GM12892 (cell line): ENCODE measurements around the gene MALRD1.

Experiments
- POLR2A ChIP-seq: IDR thresholded peaks from 2 replicates; pipeline ENCODE4 v1.6.1; 2011; ENCODE audit warnings: low read depth, low read length, control low read depth
- POLR2AphosphoS5 ChIP-seq: IDR thresholded peaks from 2 replicates; pipeline ENCODE4 v1.6.1; 2011; ENCODE audit warnings: low read depth, low read length, control low read depth
- TAF1 ChIP-seq: IDR thresholded peaks from 2 replicates; pipeline ENCODE4 v1.6.1; 2011; ENCODE audit warnings: low read depth, mild to moderate bottlenecking, control low read depth, low read length, borderline replicate concordance

GRCh38 chr10:19048891-19049290, 290 bp downstream of the MALRD1 start:
- TF ChIP-seq POLR2AphosphoS5 (no peak), POLR2A (no peak), TAF1 (no peak)
